GM21515 (cell line): ENCODE results near the gene PIK3R2.
"Not testable (repeated sequence)": the region's sequence is repeated elsewhere in the genome, so short reads cannot be mapped to it uniquely, and the experiment has no call there.

ENCODE experiments used
- ATAC-seq: cut with Tn5 transposase; IDR thresholded peaks from one replicate; pipeline ENCODE4 v1.9.1; 2021; ENCODE audit not compliant: unreplicated experiment

PIK3R2 gene

GRCh38 chr19:18152817-18153555 is at the start of gene PIK3R2:
Gene PIK3R2 (plus strand): TSS chr19:18153163. CDS start chr19:18155880, 2,717 bp downstream.
- peak; percentile 62 for ATAC-seq

GRCh38 chr19:18104793-18105131 is 48.2 kb upstream of the PIK3R2 start:
- no peak for ATAC-seq

- not testable (repeated sequence) for ATAC-seq
These were observed 47.7 kb upstream of the PIK3R2 start for GRCh38 chr19:18105259-18105658.

- ATAC-seq = no peak
These were observed 45.7 kb upstream of the PIK3R2 start for GRCh38 chr19:18107235-18107634.

GRCh38 chr19:18108897-18109296 is 44.1 kb upstream of the PIK3R2 start:
- ATAC-seq = no peak

GRCh38 chr19:18109341-18109732 is 43.6 kb upstream of the PIK3R2 start:
- no peak for ATAC-seq

- no peak for ATAC-seq
These were observed 43.0 kb upstream of the PIK3R2 start for GRCh38 chr19:18109733-18110608.

- no peak for ATAC-seq
These were observed 42.2 kb upstream of the PIK3R2 start for GRCh38 chr19:18110609-18111232.

- no peak for ATAC-seq
These were observed 39.9 kb upstream of the PIK3R2 start for GRCh38 chr19:18112989-18113478.

- no peak for ATAC-seq
These were observed 39.1 kb upstream of the PIK3R2 start for GRCh38 chr19:18113827-18114226.

GRCh38 chr19:18114483-18114882 is 38.5 kb upstream of the PIK3R2 start:
- no peak for ATAC-seq

GRCh38 chr19:18117364-18117691 is 35.6 kb upstream of the PIK3R2 start:
- no peak for ATAC-seq

GRCh38 chr19:18117692-18118378 is 35.1 kb upstream of the PIK3R2 start:
- peak; percentile 68 for ATAC-seq

- ATAC-seq = no peak
These were observed 34.4 kb upstream of the PIK3R2 start for GRCh38 chr19:18118420-18119012.

GRCh38 chr19:18119013-18119716 is 33.8 kb upstream of the PIK3R2 start:
- ATAC-seq = no peak

- no peak for ATAC-seq
These were observed 33.3 kb upstream of the PIK3R2 start for GRCh38 chr19:18119717-18120105.

GRCh38 chr19:18120127-18120526 is 32.8 kb upstream of the PIK3R2 start:
- ATAC-seq = no peak

- no peak for ATAC-seq
These were observed 31.8 kb upstream of the PIK3R2 start for GRCh38 chr19:18121166-18121565.

GRCh38 chr19:18122424-18122823 is 30.5 kb upstream of the PIK3R2 start:
- ATAC-seq = no peak
